Epithelial cell of esophagus (primary cell): ENCODE data around the gene VDR.

Experiments used
- DNase-seq: peaks from one replicate; pipeline ENCODE4 v3.0.0; 2010; ENCODE audit warnings: low read depth
- H3K4me3 ChIP-seq: 2 replicates; pipeline ENCODE4 v1.5.1; 2011; ENCODE audit warnings: mild to moderate bottlenecking, low read length, control low read depth
- CTCF ChIP-seq: IDR thresholded peaks from 2 replicates; pipeline ENCODE4 v1.5.1; 2011; ENCODE audit warnings: low read depth, mild to moderate bottlenecking, low read length, control low read depth, inconsistent platforms; ENCODE audit not compliant: insufficient read depth; ENCODE audit errors: missing control alignments

VDR gene

GRCh38 chr12:47882781-47883546 lies 21.8 kb downstream of the VDR start:
- peak; percentile 42 for DNase-seq
- H3K4me3 ChIP-seq, result no peak overlapping the region

GRCh38 chr12:47881826-47882427 lies 22.9 kb downstream of the VDR start:
- no peak for TF ChIP-seq CTCF
- DNase-seq, result peak; percentile 62
- H3K4me3 ChIP-seq, result no peak overlapping the region

More at GRCh38 chr12:47882781-47883546, 21.8 kb downstream of the VDR start:
- no peak for TF ChIP-seq CTCF

DNA sequence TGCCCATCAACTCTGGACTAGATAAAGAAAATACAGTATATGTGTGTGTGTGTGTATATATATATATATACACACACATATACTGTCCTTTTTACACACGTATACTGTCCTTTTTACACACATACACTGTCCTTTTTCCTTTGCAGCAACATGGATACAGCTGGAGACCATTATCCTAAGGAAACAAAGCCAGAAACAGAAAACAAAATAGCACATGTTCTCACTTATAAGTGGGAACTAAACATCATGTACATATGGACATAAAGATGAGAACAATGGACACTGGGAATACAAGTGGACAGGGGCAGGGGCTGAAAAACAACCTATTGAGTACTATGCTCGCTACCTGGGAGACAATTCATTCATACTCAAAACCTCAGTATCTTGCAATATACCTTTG lies 23.7 kb downstream of the VDR start:
- DNase-seq, result no peak
- no peak for TF ChIP-seq CTCF
- no peak overlapping the region for H3K4me3 ChIP-seq

DNA sequence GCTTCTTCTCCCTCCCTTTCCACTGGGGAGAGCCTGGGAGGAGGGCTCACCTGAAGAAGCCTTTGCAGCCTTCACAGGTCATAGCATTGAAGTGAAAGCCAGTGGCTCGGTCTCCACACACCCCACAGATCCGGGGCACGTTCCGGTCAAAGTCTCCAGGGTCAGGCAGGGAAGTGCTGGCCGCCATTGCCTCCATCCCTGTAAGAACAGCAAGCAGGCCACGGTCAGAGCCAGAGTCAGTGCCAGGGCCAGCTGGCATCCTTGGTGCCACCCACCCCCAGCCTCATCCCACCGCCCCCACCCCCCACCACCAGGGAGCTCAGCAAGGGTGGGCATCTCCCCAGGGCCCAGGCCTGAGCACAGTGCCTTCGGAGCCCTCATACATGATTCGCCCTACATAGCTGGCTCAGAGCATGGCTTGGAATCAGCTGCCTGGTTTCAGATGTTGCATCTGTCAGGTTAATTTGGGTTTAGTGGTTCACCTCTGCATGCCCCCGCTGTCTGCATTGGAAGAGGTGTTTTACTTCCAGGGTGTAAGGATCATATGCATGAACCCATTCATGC lies 25.8 kb downstream of the VDR start:
- TF ChIP-seq CTCF, result no peak
- H3K4me3 ChIP-seq, result no peak overlapping the region
- no peak for DNase-seq

GRCh38 chr12:47878293-47878917 lies 26.4 kb downstream of the VDR start:
- no peak for DNase-seq
- TF ChIP-seq CTCF, result no peak
- H3K4me3 ChIP-seq, result no peak overlapping the region

DNA sequence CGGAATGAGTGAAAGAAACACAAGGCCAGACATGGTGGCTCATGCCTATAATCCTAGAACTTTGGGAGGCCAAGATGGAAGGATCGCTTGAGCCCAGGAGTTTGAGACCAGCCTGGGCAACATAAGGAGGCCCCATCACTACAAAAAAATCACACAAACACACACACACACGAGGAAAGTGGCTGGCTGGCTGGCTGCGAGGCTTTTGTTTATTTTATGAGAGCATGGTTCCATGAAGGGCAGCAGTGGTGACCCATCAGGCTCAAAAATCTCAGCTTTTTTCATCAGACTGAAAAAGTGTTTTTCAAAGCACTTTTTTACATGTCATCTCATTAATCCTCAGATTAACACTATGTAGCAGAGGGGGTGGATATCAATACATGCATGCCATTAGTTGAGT lies 27.7 kb downstream of the VDR start:
- no peak overlapping the region for H3K4me3 ChIP-seq
- DNase-seq, result no peak
- TF ChIP-seq CTCF, result no peak
